Hepatocyte (in vitro differentiated cells): ENCODE results near the gene OR10H5. TPM values are rescaled to one million over a fixed set of nuclear protein-coding genes. Genes with fewer than 3 reads are reported as not detected.

ENCODE experiments used
- DNase-seq: peaks from one replicate; pipeline ENCODE4 v3.0.0-alpha.2; 2016; ENCODE audit warnings: low spot score
- H2AFZ ChIP-seq: fragments of 200-600 bp; sonication (generic); 2 replicates; pipeline ENCODE4 v1.6.0; 2016; ENCODE audit warnings: antibody characterized with exemption, mild to moderate bottlenecking
- H3K27ac ChIP-seq: fragments of 200-600 bp; sonication (generic); 2 replicates; pipeline ENCODE4 v1.5.1; 2016; ENCODE audit warnings: mild to moderate bottlenecking
- H3K27me3 ChIP-seq: fragments of 200-600 bp; sonication (generic); 2 replicates; pipeline ENCODE4 v1.6.1; 2016
- H3K36me3 ChIP-seq: fragments of 200-600 bp; sonication (generic); replicated peaks from 2 replicates; pipeline ENCODE4 v1.5.1; 2016; ENCODE audit warnings: low read depth; ENCODE audit not compliant: insufficient read depth
- H3K4me1 ChIP-seq: fragments of 200-600 bp; sonication (generic); 2 replicates; pipeline ENCODE4 v1.5.1; 2016; ENCODE audit warnings: mild to moderate bottlenecking, moderate library complexity; ENCODE audit not compliant: insufficient read depth
- H3K4me2 ChIP-seq: fragments of 200-600 bp; sonication (generic); 2 replicates; pipeline ENCODE4 v1.6.0; 2016
- H3K4me3 ChIP-seq: fragments of 200-600 bp; sonication (generic); 2 replicates; pipeline ENCODE4 v1.5.1; 2016; ENCODE audit warnings: mild to moderate bottlenecking
- H3K79me2 ChIP-seq: fragments of 200-600 bp; sonication (generic); 2 replicates; pipeline ENCODE4 v1.6.0; 2017; ENCODE audit warnings: mild to moderate bottlenecking
- H3K9me2 ChIP-seq: fragments of 200-600 bp; sonication (generic); replicated peaks from 2 replicates; pipeline ENCODE4 v1.6.0; 2017; ENCODE audit warnings: mild to moderate bottlenecking; ENCODE audit not compliant: insufficient read depth
- H3K9me3 ChIP-seq: fragments of 200-600 bp; sonication (generic); 2 replicates; pipeline ENCODE4 v1.5.1; 2016; ENCODE audit warnings: low read depth, mild to moderate bottlenecking
- H4K20me1 ChIP-seq: fragments of 200-600 bp; sonication (generic); 2 replicates; pipeline ENCODE4 v1.6.0; 2016; ENCODE audit warnings: mild to moderate bottlenecking; ENCODE audit not compliant: insufficient read depth, poor library complexity, severe bottlenecking
- EZH2 ChIP-seq: fragments of 200-600 bp; sonication (generic); IDR thresholded peaks from 2 replicates; pipeline ENCODE4 v1.6.1; 2016; ENCODE audit warnings: antibody characterized with exemption, mild to moderate bottlenecking, borderline replicate concordance
- EZH2phosphoT487 ChIP-seq: fragments of 200-600 bp; sonication (generic); IDR thresholded peaks from one replicate; pipeline ENCODE4 v1.6.1; 2018; ENCODE audit warnings: antibody characterized with exemption, mild to moderate bottlenecking, low read depth, moderate library complexity; ENCODE audit not compliant: unreplicated experiment, severe bottlenecking
- WGBS: methylation state at CpG from one replicate; pipeline ENCODE4 v1.1.6; 2016; ENCODE audit warnings: low lambda C conversion rate; ENCODE audit errors: missing lambda C conversion rate; 5-methylcytosine and 5-hydroxymethylcytosine counted together
- polyA plus RNA-seq: library from polyadenylated mRNA; unstranded; fragments of >200 nt; fragmentation: Nextera tagmentation; extraction: Ambion mirVana; gene quantifications from 2 replicates; pipeline ENCODE4 v1.2.1, GENCODE V29; 2016
- total RNA-seq: library from RNA; depleted of rRNA; stranded (reverse); fragments of >200 nt; gene quantifications from 2 replicates; pipeline ENCODE4 v1.2.3, GENCODE V29; 2014
- TF ChIP-seq, protein P1 (sequence below): fragments of 200-600 bp; sonication (generic); IDR thresholded peaks from 2 replicates; pipeline ENCODE4 v1.5.1; 2016; ENCODE audit warnings: antibody characterized with exemption, mild to moderate bottlenecking; ENCODE audit not compliant: poor library complexity

OR10H5 gene
- total and polyA plus RNA-seq, 2 experiments from 2014 or later = not detected

GRCh38 chr19:15850385-15850784 lies 62.9 kb downstream of the OR10H5 start:
- H3K27me3 ChIP-seq = no peaks in the 10 kb centered on the region
- no peak overlapping the region for H3K4me2 ChIP-seq
- no peaks in the 10 kb centered on the region for H3K9me2 ChIP-seq
- no peak overlapping the region for H3K4me3 ChIP-seq
- H3K36me3 ChIP-seq = no peaks in the 10 kb centered on the region
- H3K9me3 ChIP-seq = no peaks in the 10 kb centered on the region
- no peaks in the 10 kb centered on the region for H4K20me1 ChIP-seq
- DNase-seq = no peak
- TF ChIP-seq, protein P1, sequence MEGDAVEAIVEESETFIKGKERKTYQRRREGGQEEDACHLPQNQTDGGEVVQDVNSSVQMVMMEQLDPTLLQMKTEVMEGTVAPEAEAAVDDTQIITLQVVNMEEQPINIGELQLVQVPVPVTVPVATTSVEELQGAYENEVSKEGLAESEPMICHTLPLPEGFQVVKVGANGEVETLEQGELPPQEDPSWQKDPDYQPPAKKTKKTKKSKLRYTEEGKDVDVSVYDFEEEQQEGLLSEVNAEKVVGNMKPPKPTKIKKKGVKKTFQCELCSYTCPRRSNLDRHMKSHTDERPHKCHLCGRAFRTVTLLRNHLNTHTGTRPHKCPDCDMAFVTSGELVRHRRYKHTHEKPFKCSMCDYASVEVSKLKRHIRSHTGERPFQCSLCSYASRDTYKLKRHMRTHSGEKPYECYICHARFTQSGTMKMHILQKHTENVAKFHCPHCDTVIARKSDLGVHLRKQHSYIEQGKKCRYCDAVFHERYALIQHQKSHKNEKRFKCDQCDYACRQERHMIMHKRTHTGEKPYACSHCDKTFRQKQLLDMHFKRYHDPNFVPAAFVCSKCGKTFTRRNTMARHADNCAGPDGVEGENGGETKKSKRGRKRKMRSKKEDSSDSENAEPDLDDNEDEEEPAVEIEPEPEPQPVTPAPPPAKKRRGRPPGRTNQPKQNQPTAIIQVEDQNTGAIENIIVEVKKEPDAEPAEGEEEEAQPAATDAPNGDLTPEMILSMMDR = no peak
- TF ChIP-seq EZH2 = no peak
- TF ChIP-seq EZH2phosphoT487 = no peak
- no peak overlapping the region for H3K27ac ChIP-seq
- H3K79me2 ChIP-seq = no peaks in the 10 kb centered on the region
- WGBS = 74% methylated on average over 3 of the region's 3 CpGs
- H3K4me1 ChIP-seq = no peaks in the 10 kb centered on the region
- H2AFZ ChIP-seq = no peak overlapping the region

Other genes starting within 250 kb of the OR10H5 start
- gene CYP4F8, start 172.4 kb upstream of the OR10H5 start, total RNA-seq = not detected in 2 replicates
- not detected in 2 replicates for gene CYP4F8, start 172.4 kb upstream of the OR10H5 start, polyA plus RNA-seq
- gene CYP4F3, start 146.8 kb upstream of the OR10H5 start, total RNA-seq = 2.7 and 3.3 TPM in 2 replicates
- 1.3 and 2.2 TPM in 2 replicates for gene CYP4F3, start 146.8 kb upstream of the OR10H5 start, polyA plus RNA-seq
- 2.3 and 3.1 TPM in 2 replicates for gene CYP4F12, start 114.6 kb upstream of the OR10H5 start, total RNA-seq
- 3.1 and 3.8 TPM in 2 replicates for gene CYP4F12, start 114.6 kb upstream of the OR10H5 start, polyA plus RNA-seq
- not detected in 2 replicates for gene OR10H2, start 59.6 kb upstream of the OR10H5 start, total RNA-seq
- gene OR10H2, start 59.6 kb upstream of the OR10H5 start, polyA plus RNA-seq = not detected in 2 replicates
- gene OR10H3, start 49.7 kb upstream of the OR10H5 start, total RNA-seq = not detected in 2 replicates
- gene OR10H3, start 49.7 kb upstream of the OR10H5 start, polyA plus RNA-seq = not detected in 2 replicates
- not detected in 2 replicates for gene OR10H1, start 28.0 kb downstream of the OR10H5 start, total RNA-seq
- not detected in 2 replicates for gene OR10H1, start 28.0 kb downstream of the OR10H5 start, polyA plus RNA-seq
- gene CYP4F2, start 110.4 kb downstream of the OR10H5 start, total RNA-seq = not detected in 2 replicates
- not detected in 2 replicates for gene CYP4F2, start 110.4 kb downstream of the OR10H5 start, polyA plus RNA-seq
- not detected in 2 replicates for gene CYP4F11, start 146.9 kb downstream of the OR10H5 start, total RNA-seq
- not detected in 2 replicates for gene CYP4F11, start 146.9 kb downstream of the OR10H5 start, polyA plus RNA-seq
- not detected in 2 replicates for gene OR10H4, start 161.3 kb downstream of the OR10H5 start, total RNA-seq
- gene OR10H4, start 161.3 kb downstream of the OR10H5 start, polyA plus RNA-seq = not detected in 2 replicates